Hepatocyte (in vitro differentiated cells): ENCODE data around the gene SORCS3. TPM values are rescaled to one million over a fixed set of nuclear protein-coding genes. Genes with fewer than 3 reads are reported as not detected.
A peak's percentile ranks its signal among the peaks of the same experiment; 100 is the strongest.

Source experiments
- DNase-seq: peaks from one replicate; pipeline ENCODE4 v3.0.0-alpha.2; 2016; ENCODE audit warnings: low spot score
- H2AFZ ChIP-seq: fragments of 200-600 bp; sonication (generic); 2 replicates; pipeline ENCODE4 v1.6.0; 2016; ENCODE audit warnings: antibody characterized with exemption, mild to moderate bottlenecking
- H3K27ac ChIP-seq: fragments of 200-600 bp; sonication (generic); 2 replicates; pipeline ENCODE4 v1.5.1; 2016; ENCODE audit warnings: mild to moderate bottlenecking
- H3K27me3 ChIP-seq: fragments of 200-600 bp; sonication (generic); 2 replicates; pipeline ENCODE4 v1.6.1; 2016
- H3K36me3 ChIP-seq: fragments of 200-600 bp; sonication (generic); replicated peaks from 2 replicates; pipeline ENCODE4 v1.5.1; 2016; ENCODE audit warnings: low read depth; ENCODE audit not compliant: insufficient read depth
- H3K4me1 ChIP-seq: fragments of 200-600 bp; sonication (generic); 2 replicates; pipeline ENCODE4 v1.5.1; 2016; ENCODE audit warnings: mild to moderate bottlenecking, moderate library complexity; ENCODE audit not compliant: insufficient read depth
- H3K4me2 ChIP-seq: fragments of 200-600 bp; sonication (generic); 2 replicates; pipeline ENCODE4 v1.6.0; 2016
- H3K4me3 ChIP-seq: fragments of 200-600 bp; sonication (generic); 2 replicates; pipeline ENCODE4 v1.5.1; 2016; ENCODE audit warnings: mild to moderate bottlenecking
- H3K79me2 ChIP-seq: fragments of 200-600 bp; sonication (generic); 2 replicates; pipeline ENCODE4 v1.6.0; 2017; ENCODE audit warnings: mild to moderate bottlenecking
- H3K9me2 ChIP-seq: fragments of 200-600 bp; sonication (generic); replicated peaks from 2 replicates; pipeline ENCODE4 v1.6.0; 2017; ENCODE audit warnings: mild to moderate bottlenecking; ENCODE audit not compliant: insufficient read depth
- H3K9me3 ChIP-seq: fragments of 200-600 bp; sonication (generic); 2 replicates; pipeline ENCODE4 v1.5.1; 2016; ENCODE audit warnings: low read depth, mild to moderate bottlenecking
- H4K20me1 ChIP-seq: fragments of 200-600 bp; sonication (generic); 2 replicates; pipeline ENCODE4 v1.6.0; 2016; ENCODE audit warnings: mild to moderate bottlenecking; ENCODE audit not compliant: insufficient read depth, poor library complexity, severe bottlenecking
- CTCF ChIP-seq: fragments of 200-600 bp; sonication (generic); IDR thresholded peaks from 2 replicates; pipeline ENCODE4 v1.5.1; 2016; ENCODE audit warnings: antibody characterized with exemption, mild to moderate bottlenecking; ENCODE audit not compliant: poor library complexity
- EZH2 ChIP-seq: fragments of 200-600 bp; sonication (generic); IDR thresholded peaks from 2 replicates; pipeline ENCODE4 v1.6.1; 2016; ENCODE audit warnings: antibody characterized with exemption, mild to moderate bottlenecking, borderline replicate concordance
- EZH2phosphoT487 ChIP-seq: fragments of 200-600 bp; sonication (generic); IDR thresholded peaks from one replicate; pipeline ENCODE4 v1.6.1; 2018; ENCODE audit warnings: antibody characterized with exemption, mild to moderate bottlenecking, low read depth, moderate library complexity; ENCODE audit not compliant: unreplicated experiment, severe bottlenecking
- WGBS: methylation state at CpG from one replicate; pipeline ENCODE4 v1.1.6; 2016; ENCODE audit warnings: low lambda C conversion rate; ENCODE audit errors: missing lambda C conversion rate; 5-methylcytosine and 5-hydroxymethylcytosine counted together
- polyA plus RNA-seq: library from polyadenylated mRNA; unstranded; fragments of >200 nt; fragmentation: Nextera tagmentation; extraction: Ambion mirVana; gene quantifications from 2 replicates; pipeline ENCODE4 v1.2.1, GENCODE V29; 2016
- total RNA-seq: library from RNA; depleted of rRNA; stranded (reverse); fragments of >200 nt; gene quantifications from 2 replicates; pipeline ENCODE4 v1.2.3, GENCODE V29; 2014

Gene SORCS3
- total and polyA plus RNA-seq, 2 experiments from 2014 or later, result 0.59 to 0.80 TPM

DNA sequence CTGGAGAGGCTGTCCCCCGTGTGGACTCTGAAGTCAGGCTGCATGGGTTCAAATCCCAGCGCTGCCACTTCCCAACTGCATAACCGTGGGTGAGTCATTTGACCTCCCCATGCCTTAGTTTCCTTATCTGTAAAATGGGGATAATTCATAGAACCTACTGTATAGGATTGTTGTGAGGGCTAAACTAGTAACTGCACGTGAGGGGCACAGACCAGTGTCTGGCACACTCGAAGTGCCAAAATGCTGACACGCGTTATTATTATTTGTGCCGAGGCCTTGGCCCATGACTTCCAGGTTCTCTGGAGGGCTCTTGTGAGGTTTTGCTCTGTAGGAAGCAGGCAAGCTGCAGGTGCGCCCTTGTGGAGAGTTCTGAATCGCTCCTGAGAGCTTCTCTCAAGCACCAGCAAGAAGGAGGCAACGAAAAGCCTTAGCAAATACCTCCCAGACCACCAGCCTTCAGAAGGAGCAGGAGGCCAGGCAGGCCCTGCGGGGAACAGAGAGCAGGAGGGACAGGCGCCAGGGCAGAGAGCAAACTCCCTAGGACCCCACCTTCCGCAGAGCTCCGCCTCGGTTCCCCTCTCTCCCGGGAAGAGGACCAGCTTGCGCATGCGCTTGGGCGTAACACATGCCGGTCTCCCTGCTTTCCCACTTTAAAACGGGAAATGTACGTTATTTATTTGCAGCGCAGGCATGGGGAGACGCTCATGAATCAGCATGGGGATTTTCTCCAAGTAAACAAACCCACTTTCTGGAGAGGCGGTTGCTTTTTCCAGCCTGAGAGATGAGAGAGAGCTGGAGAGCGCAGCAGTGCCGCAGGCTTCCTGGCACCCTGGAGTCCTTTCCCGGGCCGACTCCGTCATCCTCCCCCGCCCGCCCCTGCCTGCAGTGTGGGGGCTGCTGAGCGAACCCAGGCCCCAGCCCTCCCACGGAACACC is 39.6 kb downstream of the SORCS3 start:
- no peak overlapping the region for H3K27ac ChIP-seq
- H3K4me3 ChIP-seq, result peak overlapping the region; percentile 29

DNA sequence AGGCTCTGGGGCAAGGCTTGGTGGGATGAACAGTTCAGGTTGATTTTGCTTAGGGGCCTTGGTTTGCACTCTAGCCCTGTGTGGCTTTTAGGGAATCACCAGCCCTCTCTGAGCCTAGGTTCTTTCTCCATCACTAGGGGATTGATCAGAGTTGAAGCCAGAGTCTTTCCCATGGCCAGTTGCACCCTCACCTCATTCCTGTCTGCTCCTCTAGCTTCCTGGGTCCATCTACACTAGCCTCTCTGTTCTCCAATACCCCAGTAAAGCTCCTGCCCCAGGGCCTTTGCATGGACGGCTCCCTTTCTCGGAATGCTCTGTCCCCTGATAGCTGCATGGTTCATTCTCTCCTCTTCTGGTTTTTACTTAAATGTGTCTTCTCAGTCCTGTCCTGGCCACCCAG is 40.4 kb downstream of the SORCS3 start:
- no peak overlapping the region for H3K27ac ChIP-seq
- no peaks in the 10 kb centered on the region for H3K9me2 ChIP-seq
- H2AFZ ChIP-seq, result peak overlapping the region; percentile 94
- no peak for DNase-seq
- TF ChIP-seq EZH2phosphoT487 (no peak), CTCF (no peak), EZH2 (no peak)
- H4K20me1 ChIP-seq, result no peaks in the 10 kb centered on the region
- H3K27me3 ChIP-seq, result peaks cover 13% of the 10 kb centered on the region
- 87% methylated on average over 2 of the region's 2 CpGs for WGBS
- no peak overlapping the region for H3K4me3 ChIP-seq
- no peaks in the 10 kb centered on the region for H3K4me1 ChIP-seq
- peak overlapping the region; percentile 96 for H3K4me2 ChIP-seq
- H3K9me3 ChIP-seq, result no peaks in the 10 kb centered on the region
- no peaks in the 10 kb centered on the region for H3K36me3 ChIP-seq
- H3K79me2 ChIP-seq, result no peaks in the 10 kb centered on the region

More for the DNA sequence above, 39.6 kb downstream of the SORCS3 start:
- no peaks in the 10 kb centered on the region for H3K36me3 ChIP-seq
- H3K9me3 ChIP-seq, result no peaks in the 10 kb centered on the region
- H3K4me2 ChIP-seq, result peak overlapping the region; percentile 96
- TF ChIP-seq EZH2phosphoT487, result no peak
- no peak for TF ChIP-seq CTCF
- TF ChIP-seq EZH2, result no peak
- WGBS, result 23% methylated on average over 34 of the region's 35 CpGs
- no peaks in the 10 kb centered on the region for H4K20me1 ChIP-seq
- H3K27me3 ChIP-seq, result peaks cover 13% of the 10 kb centered on the region
- H2AFZ ChIP-seq, result peak overlapping the region; percentile 94
- no peaks in the 10 kb centered on the region for H3K79me2 ChIP-seq
- no peaks in the 10 kb centered on the region for H3K9me2 ChIP-seq
- DNase-seq, result peak; percentile 79
- no peaks in the 10 kb centered on the region for H3K4me1 ChIP-seq

GRCh38 chr10:104683567-104683966 is 42.5 kb downstream of the SORCS3 start:
- H3K9me2 ChIP-seq, result no peaks in the 10 kb centered on the region
- no peaks in the 10 kb centered on the region for H3K4me1 ChIP-seq
- no peaks in the 10 kb centered on the region for H3K36me3 ChIP-seq
- no peaks in the 10 kb centered on the region for H4K20me1 ChIP-seq
- H3K4me3 ChIP-seq, result no peak overlapping the region
- no peak for DNase-seq
- TF ChIP-seq CTCF (no peak), EZH2 (no peak), EZH2phosphoT487 (no peak)
- H3K4me2 ChIP-seq, result no peak overlapping the region
- no peaks in the 10 kb centered on the region for H3K9me3 ChIP-seq
- H2AFZ ChIP-seq, result no peak overlapping the region
- H3K27ac ChIP-seq, result no peak overlapping the region
- peaks cover 13% of the 10 kb centered on the region for H3K27me3 ChIP-seq
- no peaks in the 10 kb centered on the region for H3K79me2 ChIP-seq
- WGBS, result 93% methylated on average over 1 of the region's 1 CpG
